AML-193 (cell line): ENCODE results near the gene RABGAP1L.
"Not testable (repeated sequence)": the region's sequence is repeated elsewhere in the genome, so short reads cannot be mapped to it uniquely, and the experiment has no call there.

Experiments used
- DNase-seq, 2 experiments: peaks; one replicate each; lab custom pipeline; 2025; lab: John Stamatoyannopoulos, UW

Gene RABGAP1L

DNA sequence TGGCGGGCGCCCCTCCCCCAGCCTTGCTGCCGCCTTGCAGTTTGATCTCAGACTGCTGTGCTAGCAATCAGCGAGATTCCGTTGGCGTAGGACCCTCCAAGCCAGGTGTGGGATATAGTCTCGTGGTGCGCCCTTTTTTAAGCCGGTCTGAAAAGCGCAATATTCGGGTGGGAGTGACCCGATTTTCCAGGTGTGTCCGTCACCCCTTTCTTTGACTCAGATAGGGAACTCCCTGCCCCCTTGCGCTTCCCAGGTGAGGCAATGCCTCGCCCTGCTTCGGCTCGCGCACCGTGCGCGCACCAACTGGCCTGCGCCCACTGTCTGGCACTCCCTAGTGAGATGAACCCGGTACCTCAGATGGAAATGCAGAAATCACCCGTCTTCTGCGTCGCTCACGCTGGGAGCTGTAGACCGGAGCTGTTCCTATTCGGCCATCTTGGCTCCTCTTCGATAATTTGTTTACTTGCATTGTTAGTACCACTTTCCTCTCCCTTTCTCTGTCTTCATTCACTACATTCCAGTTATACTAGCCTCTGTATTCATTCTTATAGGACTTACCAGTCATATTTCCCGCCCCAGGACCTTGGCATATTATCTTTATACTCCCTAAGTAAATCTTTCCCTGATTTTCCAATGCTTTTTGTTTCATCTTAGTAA, 79.7 kb downstream of the RABGAP1L start:
- not testable (repeated sequence) for DNase-seq

DNA sequence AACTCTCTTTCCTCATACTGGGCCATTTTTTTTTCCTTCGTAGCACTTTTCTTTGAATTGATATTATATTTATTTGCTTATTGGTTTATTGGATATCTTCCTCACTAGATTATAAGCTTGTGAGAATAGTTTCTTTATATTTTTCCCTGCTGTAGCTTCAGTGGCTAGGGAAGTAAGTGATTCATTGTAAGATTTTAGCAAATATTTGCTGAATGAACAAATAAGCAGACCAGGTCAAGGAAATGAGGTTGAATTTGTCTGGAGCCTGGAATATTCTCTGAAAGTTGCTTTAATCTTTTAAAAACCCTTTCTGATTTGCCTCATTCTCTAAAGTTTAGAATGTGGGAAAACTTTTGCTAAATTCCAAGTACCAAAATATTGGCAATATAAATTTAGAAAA, 80.2 kb downstream of the RABGAP1L start:
- no peak for DNase-seq

- no peak for DNase-seq
Observed at GRCh38 chr1:174242856-174243255, 83.5 kb downstream of the RABGAP1L start.

GRCh38 chr1:174243451-174244000, 84.2 kb downstream of the RABGAP1L start:
- no peak for DNase-seq

DNA sequence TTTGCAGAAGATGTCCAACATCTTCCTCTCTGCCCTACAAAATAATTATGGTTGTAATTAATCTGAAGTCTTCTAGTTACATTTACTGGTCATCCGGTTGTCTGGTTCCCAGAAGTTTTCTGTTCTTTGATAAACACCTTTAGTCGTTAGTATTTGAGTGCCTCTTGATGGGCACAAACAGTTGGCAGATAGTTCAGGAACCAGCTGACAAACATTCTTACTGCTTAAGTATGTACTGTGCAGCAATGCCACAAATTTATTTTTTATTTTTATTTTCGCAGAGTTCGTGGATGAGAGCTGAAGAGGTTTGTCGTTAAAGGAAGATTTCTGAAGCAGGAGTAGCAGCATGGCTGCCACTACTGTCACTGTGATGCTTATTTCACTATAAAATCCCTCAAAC, 84.7 kb downstream of the RABGAP1L start:
- no peak for DNase-seq

DNA sequence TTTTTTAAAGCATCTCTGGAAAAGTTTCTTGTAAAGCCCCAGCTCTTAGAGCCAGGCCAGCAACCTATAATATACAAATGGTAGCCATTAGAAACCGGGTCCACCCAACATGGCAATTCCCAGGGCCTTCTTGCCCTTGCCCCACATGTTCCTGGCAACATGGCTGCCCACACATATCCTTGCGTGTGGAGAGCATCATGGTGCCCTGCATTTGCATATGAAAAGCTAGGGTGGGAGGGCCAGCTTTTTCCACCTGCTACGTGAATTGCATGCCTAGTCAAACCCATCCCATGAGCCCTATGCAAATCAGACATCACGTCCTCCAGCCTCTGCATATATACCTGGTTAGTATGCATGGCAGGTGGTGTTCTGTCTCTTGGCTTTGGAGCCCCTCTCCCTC, 88.2 kb downstream of the RABGAP1L start:
- no peak for DNase-seq

GRCh38 chr1:174248041-174248440, 88.7 kb downstream of the RABGAP1L start:
- no peak for DNase-seq

GRCh38 chr1:174256386-174256785, 97.1 kb downstream of the RABGAP1L start:
- DNase-seq: not testable (repeated sequence)

DNA sequence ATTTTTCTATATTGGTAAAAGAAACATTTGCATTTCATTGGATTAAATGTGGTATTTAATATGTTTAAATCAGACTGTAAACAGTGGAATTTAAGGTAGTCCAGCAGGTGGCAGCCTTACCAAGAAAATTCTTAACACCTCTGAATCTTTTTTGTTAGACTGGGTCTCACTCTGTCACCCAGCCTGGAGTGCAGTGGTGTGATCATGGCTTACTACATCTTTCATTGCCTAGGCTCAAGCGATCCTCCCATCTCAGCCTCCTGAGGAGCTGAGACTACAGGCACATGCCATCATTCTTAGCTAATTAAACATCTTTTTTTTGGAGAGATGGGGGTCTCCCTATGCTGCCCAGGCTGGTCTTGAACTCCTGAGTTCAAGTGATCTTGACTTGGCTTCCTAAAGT, 98.8 kb downstream of the RABGAP1L start:
- DNase-seq: peak; percentile 40 to 66

DNA sequence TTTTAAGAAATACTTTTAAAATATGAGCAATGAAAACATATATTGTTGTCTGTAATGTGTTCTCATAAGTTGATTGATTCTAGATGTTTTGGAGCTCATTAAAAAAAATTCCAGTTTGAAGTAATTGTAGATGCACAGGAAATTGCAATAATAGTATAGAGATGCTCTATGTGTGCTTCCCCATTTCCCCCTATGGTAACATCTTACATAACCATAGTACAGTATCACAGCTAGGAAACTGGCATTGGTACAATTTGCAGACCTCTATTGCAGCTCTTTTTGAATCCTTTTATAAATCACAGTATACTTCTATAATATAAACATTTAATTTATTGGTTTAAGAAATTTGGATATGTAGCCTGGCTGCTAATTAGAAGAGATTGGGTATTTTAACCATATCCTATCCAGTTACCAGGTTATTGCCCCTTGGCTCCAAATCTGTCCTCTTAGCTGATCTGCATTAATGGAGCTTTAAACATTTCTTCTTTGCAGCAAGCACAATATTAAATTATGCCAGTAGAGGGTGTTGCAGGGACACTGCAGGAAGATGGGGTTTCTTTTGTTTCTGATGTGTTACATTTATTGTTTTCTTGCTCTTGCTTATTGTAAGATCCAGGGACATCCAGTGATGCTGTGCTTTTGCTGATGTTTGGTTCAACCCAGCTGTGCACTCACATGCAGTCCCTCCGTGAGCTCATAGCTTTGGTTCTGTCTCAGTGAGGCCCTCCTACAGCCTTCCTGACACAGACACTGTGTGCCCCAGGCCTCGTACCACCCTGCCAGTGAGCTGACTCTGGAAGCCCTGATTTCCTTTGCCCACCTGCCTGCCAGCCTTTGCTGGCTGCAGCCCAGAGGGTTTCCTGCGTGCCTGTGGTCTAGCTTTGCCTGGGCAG, 103.3 kb downstream of the RABGAP1L start:
- DNase-seq: peak; percentile 38 to 66

DNA sequence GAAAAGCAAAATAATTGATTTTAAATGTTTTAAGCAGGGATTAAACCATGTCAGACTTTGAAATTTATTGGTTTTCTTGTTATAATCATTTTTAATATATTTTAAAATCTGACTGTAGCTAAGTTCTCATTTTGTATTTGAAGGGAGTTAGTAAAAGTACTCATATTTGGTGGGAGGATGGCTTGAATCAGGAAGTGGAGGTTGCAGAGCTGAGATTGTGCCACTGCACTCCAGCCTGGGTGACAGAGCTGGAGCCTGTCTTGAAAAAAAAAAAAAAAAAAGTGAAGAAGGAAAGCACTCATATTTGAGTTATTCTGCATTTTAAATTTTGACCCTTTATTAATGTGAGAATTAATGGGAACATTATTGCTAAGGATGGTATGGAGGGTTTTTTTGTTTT, 106.0 kb downstream of the RABGAP1L start:
- peak in 1 of 2 experiments; percentile 6 for DNase-seq

DNA sequence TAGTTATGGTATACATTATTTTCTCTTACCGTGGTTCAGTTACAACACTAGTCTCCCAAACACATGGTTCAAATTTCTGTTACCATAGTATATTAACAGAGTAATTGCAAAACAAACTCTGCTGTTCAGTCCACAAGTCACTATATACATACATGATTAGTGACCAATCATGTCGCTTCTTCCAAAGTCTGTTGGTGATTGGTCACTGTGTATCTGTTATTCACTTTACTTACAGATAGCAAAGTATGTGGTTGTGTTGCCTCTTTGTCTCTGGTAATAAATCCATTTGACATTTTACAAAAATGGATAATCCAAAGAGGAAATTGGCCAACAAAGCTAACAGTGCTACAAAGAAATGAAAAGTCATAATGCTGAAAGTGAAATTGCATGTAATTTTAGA, 107.2 kb downstream of the RABGAP1L start:
- no peak for DNase-seq

GRCh38 chr1:174266991-174267612, 107.8 kb downstream of the RABGAP1L start:
- no peak for DNase-seq

- no peak for DNase-seq
Observed at GRCh38 chr1:174269989-174270651, 110.8 kb downstream of the RABGAP1L start.

- no peak for DNase-seq
Observed at GRCh38 chr1:174273190-174273589, 113.9 kb downstream of the RABGAP1L start.

DNA sequence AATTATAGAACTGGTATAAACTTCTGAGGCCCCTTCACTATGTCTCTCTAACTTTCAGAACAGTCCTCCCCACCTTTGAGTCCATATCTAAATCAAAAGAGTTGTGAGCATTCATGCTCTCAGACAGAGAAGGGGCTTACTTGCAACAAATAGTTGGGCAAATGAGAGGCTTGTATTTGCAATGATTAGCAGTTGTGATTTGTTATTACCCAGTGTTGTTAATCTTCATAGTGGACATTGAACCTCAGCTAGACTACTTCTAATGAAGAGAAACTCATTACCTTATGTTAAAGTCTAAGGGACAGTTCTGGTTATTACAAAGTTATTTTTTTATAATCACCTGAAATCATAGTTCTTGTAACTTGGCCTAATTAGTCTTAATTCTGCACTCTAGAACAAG, 114.5 kb downstream of the RABGAP1L start:
- no peak for DNase-seq

- no peak for DNase-seq
Observed at GRCh38 chr1:174274452-174274851, 115.1 kb downstream of the RABGAP1L start.

DNA sequence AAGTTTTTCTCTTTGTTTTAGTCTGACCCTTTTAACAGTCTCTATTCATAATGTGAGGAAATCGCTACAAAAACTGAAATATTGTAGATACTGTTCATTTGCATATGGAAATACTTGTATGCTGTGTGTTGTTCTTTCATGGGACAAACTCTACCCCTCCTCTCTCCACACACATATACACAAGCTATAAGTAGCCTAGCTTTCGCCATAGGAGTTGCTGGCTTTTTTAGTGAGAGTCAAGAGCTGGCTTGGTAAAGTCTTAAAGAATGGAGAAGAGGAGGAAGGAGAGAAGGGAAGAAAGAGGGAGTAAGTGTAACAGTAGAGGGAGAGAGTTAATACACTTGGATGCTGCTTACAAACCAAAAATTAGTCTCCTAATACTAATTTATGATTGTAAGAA, 115.6 kb downstream of the RABGAP1L start:
- DNase-seq: no peak

- DNase-seq: no peak
Observed at GRCh38 chr1:174276087-174276486, 116.8 kb downstream of the RABGAP1L start.

DNA sequence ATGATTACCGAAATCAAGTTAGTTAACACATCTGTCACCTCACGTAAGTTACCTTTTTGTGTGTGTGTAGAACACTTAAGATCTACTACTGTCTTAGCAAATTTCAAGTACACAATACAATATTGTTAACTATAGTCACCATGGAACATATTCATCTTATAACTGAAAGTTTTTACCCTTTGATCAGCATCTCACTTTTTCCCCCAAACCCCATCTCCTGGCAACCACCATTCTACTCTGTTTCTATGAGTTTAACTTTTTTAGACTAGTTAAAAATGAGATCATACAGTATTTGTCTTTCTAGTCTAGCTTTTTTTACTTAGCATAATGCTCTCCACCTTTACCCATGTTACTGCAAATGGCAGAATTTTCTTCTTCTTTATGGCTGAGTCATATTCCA, 124.7 kb downstream of the RABGAP1L start:
- no peak for DNase-seq

DNA sequence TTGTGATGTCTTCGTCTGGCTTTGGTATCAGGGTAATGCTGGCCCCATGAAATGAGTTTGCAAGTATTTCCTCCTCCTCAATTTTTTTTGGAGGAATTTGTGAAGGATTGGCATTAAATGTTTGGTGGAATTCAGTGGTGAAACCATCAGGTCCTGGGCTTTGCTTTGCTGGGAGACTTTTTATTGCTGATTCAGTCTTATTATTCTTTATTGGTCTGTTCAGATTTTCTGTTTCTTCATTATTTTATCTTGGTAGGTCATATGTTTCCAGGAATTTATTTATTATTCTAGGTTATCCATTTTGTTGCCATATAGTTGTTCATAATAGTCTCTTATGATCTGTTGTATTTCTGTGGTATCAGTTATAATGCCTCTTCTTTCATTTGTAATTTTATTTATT, 126.7 kb downstream of the RABGAP1L start:
- no peak for DNase-seq
